ENCODE results near the gene ITLN1.
"Not testable (repeated sequence)": the region's sequence is repeated elsewhere in the genome, so short reads cannot be mapped to it uniquely, and the experiment has no call there.

ITLN1 gene

DNA sequence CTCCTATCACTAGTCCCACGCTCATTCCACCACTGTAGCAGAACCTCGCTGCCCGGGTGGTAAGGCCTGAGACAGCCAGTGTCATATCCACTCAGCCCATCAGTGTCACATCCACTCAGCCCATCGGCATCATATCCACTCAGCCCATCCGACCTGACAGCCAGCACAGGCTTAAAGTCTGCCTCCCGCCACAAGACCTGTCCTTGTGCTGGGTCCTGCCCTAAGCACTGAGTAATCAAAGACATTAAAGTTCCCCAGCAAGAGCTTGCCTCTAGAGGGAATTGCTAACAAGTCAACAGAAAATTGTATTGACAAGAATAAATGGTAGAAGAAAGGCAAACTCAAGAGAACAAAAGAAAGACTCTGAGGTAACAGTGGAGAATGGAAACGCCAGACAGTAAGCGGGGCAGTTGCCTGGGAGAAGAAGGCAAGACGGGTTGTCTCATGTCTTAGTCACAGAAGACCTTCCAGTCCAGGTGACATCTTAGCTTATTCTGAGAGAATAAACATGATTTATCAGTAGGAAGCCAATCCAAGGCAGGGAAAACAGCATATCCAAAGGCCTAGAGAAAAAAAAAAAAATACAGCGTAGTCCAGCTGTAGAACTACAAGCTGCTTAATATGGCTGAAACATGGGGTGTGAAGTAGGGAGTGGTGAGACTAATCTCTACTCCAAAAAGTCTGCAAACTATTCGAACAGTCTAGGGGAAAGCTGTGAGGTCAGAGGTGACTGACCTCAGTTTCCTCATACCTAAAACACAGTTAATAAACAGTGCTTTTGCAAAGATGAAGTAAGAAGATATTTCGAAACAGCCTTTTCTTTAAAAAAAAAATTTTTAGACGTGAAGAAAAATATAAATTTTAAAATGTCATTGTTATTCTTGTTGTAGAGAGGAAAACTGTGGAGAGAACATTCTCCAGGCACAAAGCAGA is 1.1 kb downstream of the ITLN1 start:
- no peak for DNase-seq (ENCODE audit: low read depth)

DNA sequence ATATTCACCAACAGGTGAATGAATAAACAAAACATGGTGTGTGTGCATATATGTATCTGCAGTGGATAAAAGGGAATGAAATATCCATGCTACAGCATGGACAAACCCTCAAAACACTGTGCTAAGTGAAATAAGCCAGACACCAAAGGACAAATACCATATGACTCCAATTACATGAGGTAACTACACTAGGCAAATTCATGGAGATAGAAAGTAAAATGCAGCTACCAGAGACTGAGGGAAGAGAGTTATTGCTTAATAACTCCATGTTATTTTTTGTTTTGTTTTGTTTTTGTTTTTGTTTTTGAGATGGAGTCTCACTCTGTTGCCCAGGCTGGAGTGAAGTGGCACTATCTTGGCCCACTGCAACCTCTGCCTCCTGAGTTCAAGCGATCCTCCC is 2.4 kb downstream of the ITLN1 start:
- no peak for DNase-seq (ENCODE audit: low read depth)

DNA sequence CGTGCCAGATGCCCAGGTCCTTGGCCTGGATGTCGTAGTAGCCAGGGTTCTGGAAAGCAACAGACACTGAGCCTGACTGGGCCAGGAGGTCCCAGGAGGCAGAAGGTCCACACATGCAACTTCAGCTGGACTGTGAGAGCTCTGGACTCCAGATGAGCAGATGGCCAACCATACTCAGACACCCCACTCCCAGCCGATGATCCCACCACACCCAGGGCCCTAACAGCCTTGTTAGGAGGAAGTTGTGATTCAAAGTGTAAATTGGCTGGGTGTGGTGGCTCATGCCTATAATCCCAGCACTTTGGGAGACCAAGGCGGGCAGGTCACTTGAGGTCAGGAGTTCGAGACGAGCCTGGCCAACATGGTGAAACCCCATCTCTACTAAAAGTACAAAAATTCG is 3.7 kb downstream of the ITLN1 start:
- not testable (repeated sequence) for DNase-seq (ENCODE audit: low read depth)

DNA sequence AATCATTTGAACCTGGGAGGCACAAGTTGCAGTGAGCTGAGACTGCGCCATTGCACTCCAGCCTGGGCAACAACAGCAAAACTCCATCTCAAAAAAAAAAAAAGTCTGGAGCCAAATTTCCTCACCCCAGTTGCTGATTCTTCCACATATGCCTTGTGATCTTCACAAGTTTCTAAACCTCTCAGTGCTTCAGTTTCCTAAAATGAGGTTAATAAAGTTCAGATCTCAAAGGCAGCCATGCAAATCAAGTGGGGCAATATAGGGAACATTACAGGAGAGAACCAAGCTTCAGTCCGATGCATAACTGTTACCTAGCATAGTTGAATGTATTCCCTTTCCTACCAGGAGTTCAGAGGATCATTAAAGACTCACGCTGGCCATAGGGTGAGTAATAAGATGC is 4.8 kb downstream of the ITLN1 start:
- no peak for DNase-seq (ENCODE audit: low read depth)

DNA sequence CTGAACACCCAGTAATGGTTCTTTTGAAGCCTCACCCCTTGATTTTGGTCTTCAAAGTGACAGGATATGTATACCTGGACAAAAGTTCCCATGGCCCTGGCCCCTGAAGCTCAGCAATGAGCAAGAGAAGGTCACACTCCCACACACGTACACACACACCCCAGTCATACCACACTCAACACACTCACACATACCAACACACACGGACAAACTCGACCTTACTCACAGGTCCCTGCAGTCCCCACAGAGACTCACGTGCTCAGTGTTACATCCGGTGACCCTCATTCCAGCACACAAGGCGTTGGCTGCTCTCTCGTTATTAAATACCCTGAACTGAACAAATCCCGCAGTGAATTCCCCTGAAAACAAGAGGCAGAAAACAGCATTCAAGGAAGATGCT is 5.9 kb downstream of the ITLN1 start:
- no peak for DNase-seq (ENCODE audit: low read depth)

DNA sequence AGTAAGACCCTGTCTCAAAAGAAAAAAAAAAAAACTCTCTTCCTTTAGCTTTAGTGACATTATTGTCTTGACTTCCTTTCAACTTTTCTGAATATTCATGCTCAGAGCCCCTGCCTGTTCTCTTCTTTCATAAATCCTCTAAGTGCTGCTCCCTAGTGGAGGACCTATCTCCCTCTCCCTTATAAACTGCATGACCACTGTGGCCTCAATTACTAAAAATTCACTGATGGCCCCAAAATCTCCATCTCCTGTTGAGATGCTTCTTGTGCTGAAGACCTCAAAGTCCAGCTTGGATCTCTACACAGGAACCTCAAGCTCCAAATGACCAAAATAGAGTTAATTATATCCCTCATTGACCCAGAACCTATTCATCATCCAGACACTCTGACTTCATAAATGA is 7.8 kb downstream of the ITLN1 start:
- peak; percentile 5 for DNase-seq (ENCODE audit: low read depth)

DNA sequence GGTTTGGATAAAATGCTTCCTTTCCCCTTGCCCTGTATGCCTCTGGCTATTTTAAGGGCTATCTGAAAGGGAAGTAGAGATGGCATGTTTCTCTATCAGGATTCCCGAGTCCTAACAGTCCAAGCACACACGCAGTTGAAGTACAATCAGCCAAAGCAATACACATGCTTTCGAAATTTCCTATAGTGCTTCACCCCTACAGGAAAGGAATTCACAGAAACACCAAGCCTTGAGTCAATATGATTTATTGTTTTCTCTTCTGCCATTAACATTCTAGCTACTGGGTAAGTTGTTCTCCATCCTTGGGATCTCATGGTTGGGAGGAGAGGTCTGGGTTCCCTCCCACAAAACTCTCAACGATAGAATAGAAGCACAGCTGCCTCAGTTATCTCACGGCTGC is 8.7 kb downstream of the ITLN1 start:
- DNase-seq (ENCODE audit: low read depth): no peak

DNA sequence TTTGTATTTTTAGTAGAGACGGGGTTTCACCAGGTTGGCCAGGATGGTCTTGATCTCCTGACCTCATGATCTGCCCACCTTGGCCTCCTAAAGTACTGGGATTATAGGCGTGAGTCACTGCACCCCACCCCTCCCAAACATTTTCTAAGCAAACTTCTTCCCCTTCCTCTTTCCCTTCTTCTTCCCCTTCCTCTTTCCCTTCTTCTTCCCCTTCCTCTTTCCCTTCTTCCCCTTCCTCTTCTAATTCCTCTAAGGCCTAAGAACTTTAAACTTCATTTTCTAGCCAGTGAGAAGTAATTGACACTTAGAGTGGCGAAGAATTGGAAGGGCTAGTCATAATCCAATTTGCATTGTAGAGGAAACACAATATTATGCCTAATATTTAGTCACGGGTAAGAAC is 9.4 kb downstream of the ITLN1 start:
- not testable (repeated sequence) for DNase-seq (ENCODE audit: low read depth)

DNA sequence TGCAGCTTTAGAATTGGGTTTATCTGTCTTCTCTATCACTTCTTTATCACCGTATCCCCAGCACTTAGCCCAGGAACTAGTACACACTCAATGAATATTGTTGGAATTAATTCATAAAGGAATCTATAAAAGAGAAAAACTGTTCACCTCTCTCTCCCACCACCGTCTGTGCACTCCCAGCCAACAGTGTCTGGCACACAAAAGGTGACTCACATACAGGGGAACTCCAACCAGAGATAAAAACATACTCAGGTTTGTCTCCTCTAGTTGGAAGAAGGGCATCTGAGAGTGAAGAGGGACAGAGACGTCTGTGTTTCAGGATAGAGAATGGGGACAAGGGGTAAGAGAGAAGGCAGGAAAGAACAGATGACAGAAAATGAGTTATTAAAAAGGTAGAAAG is 10.0 kb downstream of the ITLN1 start:
- DNase-seq (ENCODE audit: low read depth): no peak

DNA sequence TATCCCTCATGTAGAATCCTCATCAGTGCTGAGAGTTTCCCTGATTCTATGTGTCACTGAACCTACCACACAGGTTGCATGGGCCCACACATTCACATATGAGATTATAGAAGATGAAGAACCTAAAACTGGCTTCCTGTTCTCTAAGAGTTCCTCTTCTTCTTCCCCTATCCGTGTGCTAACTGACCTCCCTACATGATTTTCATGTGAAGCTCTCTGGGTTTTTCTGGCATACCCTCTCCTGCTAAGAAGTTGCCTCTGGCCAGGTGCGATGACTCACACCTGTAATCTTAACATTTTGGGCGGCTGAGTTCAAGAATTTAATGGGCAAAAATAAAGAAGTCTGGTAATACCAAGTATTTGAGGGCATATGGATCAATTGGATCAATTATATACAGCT is 16.8 kb downstream of the ITLN1 start:
- no peak for DNase-seq (ENCODE audit: low read depth)

DNA sequence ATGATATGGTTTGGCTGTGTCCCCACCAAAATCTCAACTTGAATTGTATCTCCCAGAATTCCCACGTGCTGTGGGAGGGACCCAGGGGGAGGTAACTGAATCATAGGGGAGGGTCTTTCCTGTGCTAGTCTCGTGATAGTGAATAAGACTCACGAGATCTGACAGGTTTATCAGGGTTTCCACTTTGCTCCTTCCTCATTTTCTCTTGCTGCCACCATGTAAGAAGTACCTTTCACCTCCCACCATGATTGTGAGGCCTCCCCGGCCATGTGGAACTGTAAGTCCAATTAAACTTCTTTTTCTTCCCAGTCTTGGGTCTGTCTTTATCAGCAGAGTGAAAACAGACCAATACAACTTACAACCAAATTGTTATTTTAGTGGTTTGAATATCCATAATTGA is 17.3 kb downstream of the ITLN1 start:
- DNase-seq (ENCODE audit: low read depth): not testable (repeated sequence)

DNA sequence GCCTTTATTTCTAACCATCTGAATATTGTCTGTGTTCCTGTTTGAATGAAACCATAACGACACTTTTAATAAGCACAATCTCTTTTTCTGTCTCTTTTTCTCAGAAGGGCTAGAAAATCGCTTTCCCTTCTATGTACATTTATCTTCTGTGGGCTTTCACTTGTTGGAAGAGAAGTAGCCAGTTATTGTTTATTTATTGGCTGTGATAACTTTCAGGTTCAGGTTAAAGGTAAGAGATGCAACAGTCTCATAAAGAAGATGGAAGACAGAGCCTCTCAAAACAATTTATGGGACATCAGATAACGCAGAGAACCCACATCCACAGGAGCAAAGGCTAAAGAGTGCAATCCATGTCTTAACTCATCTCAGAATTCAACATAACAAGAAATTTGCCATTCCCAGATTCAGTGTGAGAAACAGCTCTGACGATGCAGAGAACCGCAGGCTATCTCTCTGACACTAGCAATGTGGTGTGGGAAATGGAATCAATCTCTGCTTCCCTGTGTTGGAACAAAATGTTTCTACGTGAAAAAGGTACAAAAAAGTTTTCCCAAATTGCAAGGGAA is 18.2 kb downstream of the ITLN1 start:
- no peak for DNase-seq (ENCODE audit: low read depth)

DNA sequence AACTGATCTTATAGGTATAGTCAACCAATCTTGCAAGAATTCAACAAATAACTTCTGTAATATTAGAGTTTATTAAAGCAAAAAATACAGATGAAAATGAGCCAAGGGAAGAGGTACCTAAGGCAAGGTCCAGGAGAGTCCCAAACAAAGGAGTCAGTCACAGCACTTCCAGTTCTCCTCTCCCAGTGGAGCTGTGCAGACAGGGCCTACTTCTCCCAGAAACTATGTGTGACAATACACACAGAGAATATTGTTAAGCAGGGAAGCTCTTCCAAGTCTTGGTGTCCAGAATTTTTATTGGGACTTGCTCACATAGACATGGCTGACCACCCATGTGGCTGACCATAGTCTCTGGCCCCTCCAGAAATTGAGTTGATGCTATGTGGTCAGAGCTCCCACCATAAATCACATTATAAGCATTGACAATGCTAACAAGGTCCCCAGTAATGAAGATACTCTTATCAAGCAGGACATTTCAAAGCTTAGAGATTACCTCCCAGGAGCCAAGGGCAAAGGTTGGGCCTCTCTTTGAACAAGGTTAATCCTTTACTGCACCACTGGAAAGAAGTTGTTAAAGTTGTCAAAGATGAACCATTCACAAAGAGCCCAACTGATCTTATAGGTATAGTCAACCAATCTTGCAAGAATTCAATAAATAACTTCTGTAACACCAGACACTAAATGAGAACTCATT is 18.8 kb downstream of the ITLN1 start:
- no peak for DNase-seq (ENCODE audit: low read depth)

DNA sequence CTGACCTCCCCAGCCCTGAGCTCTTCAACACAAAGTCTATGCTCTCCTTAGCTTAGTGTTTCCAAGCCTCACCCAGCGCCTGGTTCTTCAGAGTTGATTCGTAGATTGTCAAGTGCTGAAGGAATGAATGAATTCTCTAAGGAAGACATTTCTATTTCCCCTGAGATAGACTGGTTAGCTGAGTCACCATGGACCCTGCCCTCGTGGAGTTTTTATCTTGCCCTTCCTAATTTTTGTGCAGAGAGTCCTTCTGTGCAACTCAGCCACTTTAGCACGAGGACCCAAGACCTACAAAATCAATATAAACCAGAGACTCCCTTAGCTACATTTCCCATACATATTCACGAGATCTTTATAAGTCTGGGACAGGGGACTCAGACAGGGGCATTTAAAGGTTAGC is 19.6 kb downstream of the ITLN1 start:
- no peak for DNase-seq (ENCODE audit: low read depth)

DNA sequence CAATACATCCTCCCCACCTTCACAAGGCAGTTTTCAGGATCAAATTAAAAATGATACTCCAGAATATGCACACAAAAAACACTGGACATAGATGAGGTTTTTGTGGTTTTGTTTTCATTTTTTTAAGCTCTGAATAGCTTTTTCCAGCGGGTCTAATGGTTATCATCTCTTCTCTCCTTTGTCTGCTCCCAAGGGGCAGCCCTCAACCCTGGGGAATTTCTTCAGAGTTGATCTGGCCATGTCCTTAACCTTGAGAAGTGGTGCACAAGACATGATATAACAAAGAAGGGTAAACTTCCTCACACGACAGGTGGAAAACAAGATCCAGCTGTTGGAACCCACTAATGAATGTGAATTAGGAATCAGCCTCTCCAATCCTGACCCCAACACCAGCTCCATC is 20.8 kb downstream of the ITLN1 start:
- no peak for DNase-seq (ENCODE audit: low read depth)

DNA sequence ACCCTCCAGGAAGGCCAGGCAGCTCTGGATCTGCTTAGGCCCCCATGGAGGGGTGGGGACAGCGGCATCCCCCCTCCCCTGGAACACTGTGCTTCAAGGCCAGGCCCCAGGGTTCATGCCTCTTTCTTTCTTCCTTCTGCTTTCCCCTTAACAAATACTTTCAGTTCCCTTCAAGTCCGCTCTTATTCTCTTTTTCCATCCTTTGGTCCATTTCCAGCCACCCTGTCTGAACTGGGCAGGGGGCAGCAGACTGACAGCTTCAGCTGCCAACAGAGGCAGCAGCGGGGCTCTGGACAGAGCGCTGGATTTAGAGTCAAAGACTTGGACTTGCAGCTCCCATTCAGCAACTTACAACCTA is 21.2 kb downstream of the ITLN1 start:
- no peak for DNase-seq (ENCODE audit: low read depth)

DNA sequence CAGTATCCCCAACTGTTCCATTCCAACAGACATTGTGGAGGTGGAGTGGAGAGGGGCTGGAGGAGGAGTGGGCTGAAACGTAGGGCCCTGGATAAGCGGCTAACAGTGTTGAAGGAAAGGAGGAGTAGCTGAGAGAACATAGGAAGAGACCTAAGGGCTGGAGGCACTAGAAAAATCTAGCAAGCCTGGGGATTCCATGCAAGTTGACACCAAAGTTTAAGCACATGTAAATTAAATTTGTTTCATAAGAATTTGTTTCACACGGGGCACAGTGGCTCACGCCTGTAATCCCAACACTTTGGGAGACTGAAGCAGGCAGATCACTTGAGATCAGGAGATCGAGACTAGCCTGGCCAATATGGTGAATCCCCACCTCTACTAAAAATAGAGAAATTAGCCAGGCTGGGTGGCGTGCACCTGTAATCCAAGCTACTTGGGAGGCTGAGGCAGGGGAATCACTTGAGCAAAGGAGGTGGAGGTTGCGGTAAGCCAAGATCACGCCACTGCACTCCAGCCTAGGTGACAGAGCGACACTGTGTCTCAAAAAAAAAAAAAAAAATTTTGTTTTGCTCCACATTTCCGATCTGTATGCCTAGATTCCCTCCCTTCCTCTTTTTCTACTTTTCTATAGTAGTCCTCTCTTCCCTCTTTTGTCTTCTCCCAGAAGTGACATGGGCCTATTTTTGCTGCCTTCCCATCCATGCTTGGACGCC is 21.8 kb downstream of the ITLN1 start:
- DNase-seq (ENCODE audit: low read depth): no peak

DNA sequence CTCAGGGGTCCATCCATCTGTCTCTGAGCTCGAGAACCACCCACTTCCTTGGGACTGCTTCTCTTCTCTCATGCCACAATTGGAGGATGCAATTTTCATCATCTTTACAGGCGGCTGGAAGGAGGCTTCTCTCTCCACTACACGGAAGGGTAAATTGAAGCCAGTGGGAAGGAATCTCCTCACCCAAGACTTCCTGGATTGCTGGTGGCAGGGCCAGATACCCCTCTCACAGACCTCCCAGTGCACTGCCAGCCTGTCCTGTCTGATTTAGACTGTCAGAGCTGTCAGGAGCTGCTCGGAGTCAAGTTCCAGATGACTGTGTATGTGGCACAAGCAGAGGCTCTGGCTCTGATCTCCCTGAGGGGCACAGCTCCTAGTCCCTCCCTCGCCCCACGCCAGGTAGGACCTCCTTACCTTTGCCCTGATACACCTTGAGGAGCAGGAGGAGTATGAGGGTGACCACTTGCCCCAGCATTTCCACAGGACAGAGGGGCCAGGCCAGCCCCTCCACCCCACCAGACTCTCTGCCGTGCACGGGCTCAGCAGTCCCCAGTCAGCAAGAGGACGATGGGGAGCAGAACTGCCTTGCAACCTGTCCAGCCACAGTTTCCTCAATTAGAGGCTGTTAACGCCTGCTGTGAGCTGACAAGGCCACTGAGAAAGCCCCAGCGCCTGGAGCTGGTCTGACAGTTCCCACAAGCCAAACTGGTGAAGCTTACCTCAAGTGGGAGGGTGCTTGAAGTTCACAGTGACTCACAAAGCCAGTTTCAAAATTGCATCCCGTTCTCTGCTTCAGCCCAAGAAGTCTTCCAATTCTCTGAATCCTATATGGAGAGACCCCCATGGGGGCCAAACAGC is 22.5 kb downstream of the ITLN1 start, which contains the start of gene CD244:
Gene CD244, minus strand, starts transcription at position 685 of the 858 bp plus-strand sequence. Its CDS starts 210 bp downstream, at position 475.
- peak; percentile 6 for DNase-seq (ENCODE audit: low read depth)

DNA sequence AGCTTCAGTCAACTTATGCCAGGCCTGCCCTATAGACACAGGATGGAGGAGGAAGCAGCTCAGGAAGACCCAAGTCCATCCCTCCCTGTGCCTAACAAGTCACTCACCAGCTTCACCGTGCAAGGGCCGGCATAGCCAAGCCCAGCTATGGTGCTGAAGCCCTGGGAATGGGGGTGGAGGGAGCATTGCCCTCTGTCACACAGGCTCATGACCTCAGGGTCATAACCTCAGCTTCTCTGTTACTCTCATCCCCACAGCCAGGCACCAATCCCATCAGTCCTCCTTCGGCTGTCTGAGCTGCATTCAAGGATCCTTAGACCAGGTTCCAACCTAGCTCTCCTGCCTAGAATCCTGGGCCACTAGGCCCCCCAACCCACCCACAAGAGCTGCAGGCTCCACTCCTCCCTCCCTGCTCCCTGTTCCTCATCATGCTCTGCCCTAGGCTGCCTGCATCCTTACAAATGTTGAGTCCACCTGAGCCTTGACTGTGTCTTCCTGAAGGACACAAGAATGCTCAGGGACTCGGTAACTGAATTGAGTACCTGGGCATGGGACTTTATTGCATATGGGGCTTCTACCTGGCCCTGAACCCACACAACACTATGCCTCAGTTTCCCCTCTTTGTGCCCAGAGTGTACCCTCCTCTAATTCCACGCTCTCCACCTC is 24.0 kb downstream of the ITLN1 start:
- no peak for DNase-seq (ENCODE audit: low read depth)

DNA sequence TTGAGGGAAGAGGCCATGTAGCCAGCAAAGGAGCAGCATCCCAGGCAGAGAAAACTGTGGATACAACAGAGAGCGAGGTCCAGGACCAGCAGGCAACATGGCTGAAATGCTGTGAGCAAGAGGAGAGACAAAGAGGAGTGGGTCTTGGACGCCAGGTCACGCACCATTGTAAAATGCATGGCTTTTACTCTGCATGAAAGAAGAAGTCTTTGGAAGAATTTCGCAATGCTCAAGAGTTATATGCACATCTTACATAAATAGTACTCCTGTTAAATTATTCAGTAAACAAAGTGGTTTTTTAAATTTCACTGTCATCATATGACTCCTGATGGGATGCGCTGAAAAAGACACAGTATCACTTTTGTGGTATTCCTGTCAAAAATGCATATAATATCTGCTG is 25.8 kb downstream of the ITLN1 start:
- no peak for DNase-seq (ENCODE audit: low read depth)

DNA sequence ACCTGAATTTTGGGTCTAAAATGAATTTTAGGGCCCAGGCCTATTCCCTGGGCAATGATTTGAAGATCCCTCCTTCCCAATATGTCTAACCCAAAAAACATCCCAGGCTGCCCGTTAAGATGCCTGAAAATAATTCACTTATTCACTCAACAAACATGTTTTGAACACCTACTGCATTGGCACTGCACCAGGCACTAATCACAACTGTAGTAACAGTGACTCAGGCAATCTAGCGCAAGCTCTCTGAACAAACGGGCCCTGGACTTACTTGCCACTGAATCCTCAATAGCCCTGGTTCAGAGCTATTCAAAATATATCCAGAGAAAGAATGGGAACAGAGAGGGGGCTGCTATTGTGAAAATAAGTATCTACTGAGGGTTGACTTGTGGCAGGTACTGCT is 26.5 kb downstream of the ITLN1 start:
- no peak for DNase-seq (ENCODE audit: low read depth)

Measured in ELR (cell line).